IPS-18a (cell line): ENCODE measurements around the gene FAM163B.

ENCODE experiments used
- H3K27ac ChIP-seq: one replicate; pipeline ENCODE4 v1.5.1; 2013; ENCODE audit warnings: low read length
- H3K27me3 ChIP-seq: one replicate; pipeline ENCODE4 v1.6.1; 2013; ENCODE audit warnings: mild to moderate bottlenecking, low read length; ENCODE audit not compliant: control insufficient read depth, insufficient read depth
- H3K36me3 ChIP-seq: one replicate; pipeline ENCODE4 v1.6.1; 2013; ENCODE audit warnings: low read depth, low read length; ENCODE audit not compliant: control insufficient read depth
- H3K4me1 ChIP-seq: one replicate; pipeline ENCODE4 v1.6.1; 2013; ENCODE audit warnings: low read depth, low read length; ENCODE audit not compliant: control insufficient read depth
- H3K4me3 ChIP-seq: one replicate; pipeline ENCODE4 v1.5.1; 2013; ENCODE audit warnings: low read length
- H3K9ac ChIP-seq: one replicate; pipeline ENCODE4 v1.6.1; 2013; ENCODE audit warnings: mild to moderate bottlenecking, low read length, moderate library complexity
- H3K9me3 ChIP-seq: one replicate; pipeline ENCODE4 v1.6.1; 2013; ENCODE audit warnings: low read depth, low read length; ENCODE audit not compliant: control insufficient read depth

Gene FAM163B

GRCh38 chr9:133637451-133638055 is 28.4 kb upstream of the FAM163B start:
- H3K9ac ChIP-seq, result no peak overlapping the region
- H3K4me3 ChIP-seq, result peak overlapping the region; percentile 21
- H3K27me3 ChIP-seq, result no peaks in the 10 kb centered on the region
- H3K27ac ChIP-seq, result no peak overlapping the region
- H3K36me3 ChIP-seq, result no peaks in the 10 kb centered on the region
- peaks cover 25% of the 10 kb centered on the region for H3K4me1 ChIP-seq
- H3K9me3 ChIP-seq, result no peaks in the 10 kb centered on the region

GRCh38 chr9:133636902-133637301 is 27.7 kb upstream of the FAM163B start:
- no peak overlapping the region for H3K4me3 ChIP-seq
- H3K27me3 ChIP-seq, result no peaks in the 10 kb centered on the region
- no peak overlapping the region for H3K27ac ChIP-seq
- H3K9me3 ChIP-seq, result no peaks in the 10 kb centered on the region
- peaks cover 25% of the 10 kb centered on the region for H3K4me1 ChIP-seq
- no peaks in the 10 kb centered on the region for H3K36me3 ChIP-seq
- H3K9ac ChIP-seq, result no peak overlapping the region

DNA sequence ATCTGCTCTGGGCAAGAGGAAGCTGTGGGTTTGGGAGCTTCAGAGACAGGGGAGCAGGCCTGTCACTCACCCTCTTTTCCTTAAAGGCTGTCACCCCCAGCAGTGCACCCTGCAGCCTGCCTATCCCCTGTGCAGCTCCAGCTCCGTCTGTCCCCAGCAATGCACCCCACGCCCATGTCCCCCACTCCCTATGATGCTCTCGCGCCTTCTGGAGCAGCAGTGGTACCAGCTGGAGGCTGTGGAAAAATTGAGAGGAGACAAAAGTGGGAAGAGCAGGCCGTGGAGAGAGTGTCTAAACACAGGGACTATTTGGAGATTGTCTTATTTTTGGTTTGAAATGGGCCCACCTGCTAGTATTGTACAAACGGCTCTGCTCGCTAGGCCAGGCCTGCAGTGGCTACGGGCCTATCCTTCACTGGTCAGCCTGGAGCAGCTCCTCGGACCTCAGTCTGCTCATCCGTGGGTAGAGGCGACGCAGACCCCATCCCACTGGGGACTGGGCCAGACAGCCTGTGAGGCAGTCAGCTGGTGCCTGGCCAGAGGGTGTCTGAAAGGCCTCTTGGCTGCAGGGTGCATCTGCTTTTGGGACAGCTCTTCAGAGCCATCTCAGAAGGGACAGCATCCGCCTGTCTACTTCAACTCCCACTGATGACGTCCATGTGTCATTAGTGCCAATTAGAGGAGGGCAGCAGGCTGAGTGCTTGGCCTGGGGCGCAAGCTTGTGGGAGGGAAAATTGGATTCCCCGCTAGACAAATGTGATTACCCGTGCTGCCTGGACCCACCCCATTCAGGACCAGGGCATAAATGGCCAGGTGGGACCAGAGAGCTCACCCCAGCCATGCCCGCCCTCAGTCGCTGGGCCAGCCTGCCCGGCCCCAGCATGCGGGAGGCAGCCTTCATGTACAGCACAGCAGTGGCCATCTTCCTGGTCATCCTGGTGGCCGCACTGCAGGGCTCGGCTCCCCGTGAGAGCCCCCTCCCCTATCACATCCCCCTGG is 26.6 kb upstream of the FAM163B start, which contains the start of gene DBH:
Gene DBH, plus strand, starts transcription at position 831 of the 999 bp plus-strand sequence. Its CDS starts 9 bp downstream, at position 840.
- Histone ChIP-seq H3K9me3 (no peaks in the 10 kb centered on the region), H3K27ac (no peak within 1 kb of the TSS), H3K4me3 (no peak within 1 kb of the TSS), H3K4me1 (peaks cover 25% of the 10 kb centered on the region), H3K27me3 (no peaks in the 10 kb centered on the region), H3K9ac (no peak within 1 kb of the TSS), H3K36me3 (no peaks in the 10 kb centered on the region)

- Histone ChIP-seq H3K9ac (no peak overlapping the region), H3K27ac (no peak overlapping the region), H3K4me3 (no peak overlapping the region), H3K4me1 (peaks cover 25% of the 10 kb centered on the region), H3K9me3 (no peaks in the 10 kb centered on the region), H3K36me3 (no peaks in the 10 kb centered on the region), H3K27me3 (no peaks in the 10 kb centered on the region)
Measured at GRCh38 chr9:133635098-133635497, 25.9 kb upstream of the FAM163B start.

GRCh38 chr9:133634081-133634691 is 25.0 kb upstream of the FAM163B start:
- Histone ChIP-seq H3K4me1 (peaks cover 25% of the 10 kb centered on the region), H3K36me3 (no peaks in the 10 kb centered on the region), H3K4me3 (no peak overlapping the region), H3K9me3 (no peaks in the 10 kb centered on the region), H3K27ac (no peak overlapping the region), H3K9ac (no peak overlapping the region), H3K27me3 (no peaks in the 10 kb centered on the region)

DNA sequence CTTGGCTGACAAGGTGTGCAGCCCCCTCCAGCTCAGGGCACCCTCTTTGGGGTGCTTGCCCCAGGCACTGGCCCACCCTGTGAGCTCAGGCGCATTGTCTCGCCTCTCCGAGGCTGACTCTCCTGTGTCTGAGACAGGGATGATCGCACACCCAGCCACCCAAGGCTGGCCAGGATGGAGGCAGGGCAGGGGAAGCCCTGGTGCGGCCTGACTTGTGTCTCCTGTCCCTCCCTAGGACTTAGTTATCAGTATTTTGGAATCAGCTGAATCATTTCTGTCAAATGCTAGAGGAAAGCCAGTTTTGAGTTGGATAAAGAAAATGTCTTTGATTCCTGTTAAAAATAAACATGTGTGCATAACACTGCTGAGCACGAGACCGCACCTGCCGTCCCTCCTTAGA is 24.5 kb upstream of the FAM163B start:
- Histone ChIP-seq H3K27ac (no peak overlapping the region), H3K27me3 (no peaks in the 10 kb centered on the region), H3K9ac (no peak overlapping the region), H3K4me1 (peaks cover 25% of the 10 kb centered on the region), H3K36me3 (no peaks in the 10 kb centered on the region), H3K4me3 (no peak overlapping the region), H3K9me3 (no peaks in the 10 kb centered on the region)

GRCh38 chr9:133632806-133633680 is 23.9 kb upstream of the FAM163B start:
- Histone ChIP-seq H3K4me3 (no peak overlapping the region), H3K27ac (no peak overlapping the region), H3K27me3 (no peaks in the 10 kb centered on the region), H3K9me3 (no peaks in the 10 kb centered on the region), H3K4me1 (peaks cover 20% of the 10 kb centered on the region), H3K9ac (no peak overlapping the region), H3K36me3 (no peaks in the 10 kb centered on the region)

DNA sequence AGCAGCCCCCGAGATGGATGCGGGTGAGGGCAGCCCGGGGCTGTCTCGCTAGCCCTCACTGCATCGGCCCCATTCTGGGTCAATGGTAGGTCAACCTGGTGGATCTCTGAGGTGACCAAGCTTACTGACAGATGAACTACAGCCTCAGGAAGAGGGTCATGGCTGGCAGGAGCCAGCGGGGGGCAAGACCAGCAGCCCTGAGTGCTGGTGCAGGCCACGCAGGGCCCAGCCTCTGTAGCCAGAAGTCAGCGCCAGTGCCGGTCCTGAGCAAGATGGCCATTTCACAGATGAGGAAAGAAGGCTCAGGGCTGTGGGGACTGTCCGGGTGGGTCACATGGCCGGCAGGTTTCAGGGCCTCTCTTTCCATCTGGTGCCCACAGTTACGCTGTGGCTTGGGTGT is 21.9 kb upstream of the FAM163B start:
- no peaks in the 10 kb centered on the region for H3K36me3 ChIP-seq
- no peak overlapping the region for H3K4me3 ChIP-seq
- no peaks in the 10 kb centered on the region for H3K9me3 ChIP-seq
- peaks cover 11% of the 10 kb centered on the region for H3K4me1 ChIP-seq
- no peak overlapping the region for H3K9ac ChIP-seq
- no peak overlapping the region for H3K27ac ChIP-seq
- H3K27me3 ChIP-seq, result no peaks in the 10 kb centered on the region

DNA sequence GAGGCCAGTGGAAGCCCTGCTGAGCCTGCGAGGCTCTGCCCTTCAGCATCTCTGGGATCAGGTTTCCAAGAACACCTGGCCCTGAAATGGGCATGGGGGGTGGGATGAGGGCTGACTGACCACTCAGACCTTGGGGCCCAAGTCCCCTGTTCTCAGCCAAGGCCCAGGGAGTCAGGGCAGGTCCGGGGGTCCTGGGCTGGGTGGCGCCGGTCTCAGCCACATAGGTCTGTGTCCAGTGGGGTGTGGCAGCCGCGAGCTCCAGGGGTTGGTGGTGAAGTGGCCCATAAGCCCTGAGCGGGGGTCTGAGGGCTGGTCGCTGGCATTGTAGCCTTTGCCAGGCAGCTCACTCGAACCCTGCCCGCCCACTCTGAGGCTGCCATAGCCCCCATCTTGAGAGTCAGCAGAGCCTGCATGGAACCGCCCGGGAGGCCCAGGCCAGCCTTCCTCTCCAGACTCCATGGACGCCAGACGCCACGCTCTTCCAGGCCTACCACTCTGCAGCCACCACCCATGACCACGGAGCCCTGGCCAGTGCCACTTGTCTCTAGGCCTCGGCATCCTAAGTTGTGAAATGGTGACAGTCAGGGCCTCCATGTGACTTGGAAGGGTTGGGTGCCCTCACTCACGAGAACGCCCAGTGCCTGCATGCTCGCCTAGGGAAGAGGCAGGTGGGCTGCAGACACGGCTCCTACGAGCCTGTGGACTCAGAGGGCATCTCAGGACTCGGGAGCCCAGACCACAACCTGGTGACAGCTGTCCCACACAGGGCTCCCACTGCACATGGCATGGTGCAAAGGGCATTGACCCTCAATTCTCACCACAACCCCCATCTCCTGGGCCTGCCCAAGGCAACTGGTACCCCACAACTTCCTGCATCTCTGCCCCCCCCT is 20.3 kb upstream of the FAM163B start:
- H3K27me3 ChIP-seq, result no peaks in the 10 kb centered on the region
- H3K4me3 ChIP-seq, result no peak overlapping the region

DNA sequence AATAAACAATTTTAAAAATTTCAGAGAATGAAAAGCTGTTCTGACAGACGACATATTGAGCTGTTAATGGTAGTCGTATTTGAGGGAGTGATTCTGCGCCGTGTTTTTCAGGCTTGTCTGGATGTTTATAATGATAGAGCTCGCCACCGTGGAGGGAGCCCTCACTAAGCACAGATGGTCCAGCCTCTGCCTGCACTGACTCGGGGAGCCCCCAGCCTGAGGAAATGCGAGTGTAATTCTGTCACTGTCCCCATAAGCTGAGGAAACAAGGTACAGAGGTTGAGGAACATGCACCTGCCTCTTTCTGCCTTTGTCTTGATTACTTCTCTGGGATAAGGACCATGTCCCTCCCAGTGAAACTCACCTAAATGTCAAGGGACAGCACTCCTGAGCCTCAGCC is 19.6 kb upstream of the FAM163B start:
- Histone ChIP-seq H3K9ac (no peak overlapping the region), H3K9me3 (no peaks in the 10 kb centered on the region), H3K27ac (no peak overlapping the region), H3K36me3 (no peaks in the 10 kb centered on the region), H3K4me1 (peaks cover 4% of the 10 kb centered on the region), H3K27me3 (no peaks in the 10 kb centered on the region), H3K4me3 (no peak overlapping the region)

More for the DNA sequence above, 20.3 kb upstream of the FAM163B start:
- Histone ChIP-seq H3K4me1 (peaks cover 11% of the 10 kb centered on the region), H3K36me3 (no peaks in the 10 kb centered on the region), H3K9me3 (no peaks in the 10 kb centered on the region), H3K9ac (no peak overlapping the region), H3K27ac (no peak overlapping the region)
